GM21786 (cell line): ENCODE measurements around the gene IL1RAPL1.
A peak's percentile ranks its signal among the peaks of the same experiment; 100 is the strongest.

Source experiments
- ATAC-seq: cut with Tn5 transposase; IDR thresholded peaks from one replicate; pipeline ENCODE4 v1.9.1; 2021; ENCODE audit not compliant: unreplicated experiment

The IL1RAPL1 gene

DNA sequence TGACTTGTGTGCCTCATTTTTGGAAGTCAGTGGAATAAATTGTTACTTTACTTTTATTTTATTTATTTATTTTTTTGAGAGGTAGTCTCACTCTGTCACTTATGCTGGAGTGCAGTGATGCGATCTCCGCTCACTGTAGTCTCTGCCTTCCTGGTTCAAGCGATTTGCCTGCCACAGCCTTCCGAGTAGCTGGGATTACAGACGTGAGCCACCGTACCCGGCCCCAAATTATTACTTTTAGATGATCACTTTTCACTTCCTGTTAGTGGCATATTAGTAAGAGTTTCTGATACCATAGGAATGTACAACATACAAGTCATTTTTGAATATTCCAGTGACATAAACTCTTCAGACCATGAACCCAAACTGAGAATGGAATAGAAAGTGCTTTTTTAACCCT is 1017.1 kb downstream of the IL1RAPL1 start:
- ATAC-seq = no peak

DNA sequence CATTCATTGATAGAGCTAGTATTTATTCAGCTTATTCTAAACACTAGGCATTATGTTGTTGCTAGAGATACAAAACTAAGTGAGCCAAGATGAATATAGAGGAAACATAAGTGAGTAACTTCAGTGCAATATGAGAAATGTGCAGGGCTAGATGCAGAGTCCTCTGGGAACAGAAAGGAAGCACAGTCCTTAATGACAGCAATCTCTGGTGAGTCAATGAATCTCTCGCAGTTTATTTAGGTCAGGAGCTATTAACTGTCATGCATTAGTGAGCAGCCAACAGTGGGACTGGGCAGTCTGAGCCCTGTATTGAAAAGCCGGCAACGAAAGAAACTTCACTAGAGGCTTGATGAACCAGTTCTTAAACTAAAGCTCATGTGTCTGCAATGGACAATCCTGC is 1030.0 kb downstream of the IL1RAPL1 start:
- no peak for ATAC-seq

DNA sequence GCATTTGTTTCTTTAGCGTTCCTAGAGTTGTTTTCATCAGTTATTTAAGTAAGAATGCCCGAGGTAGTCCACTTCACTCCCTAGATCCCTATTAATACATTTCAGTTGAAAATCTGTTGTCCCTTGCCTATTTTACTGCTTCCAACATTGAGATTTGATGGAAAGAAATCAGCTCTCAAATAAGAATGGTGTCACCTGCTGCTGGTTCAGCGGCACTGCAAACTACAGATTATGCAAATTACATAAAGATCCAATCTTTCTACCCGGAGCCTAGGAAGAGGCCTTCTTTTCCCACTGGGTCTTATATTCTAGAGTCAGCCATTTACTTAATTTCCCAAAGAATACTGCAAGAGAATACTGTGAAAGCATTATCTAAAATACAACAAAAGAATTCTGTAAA is 1030.5 kb downstream of the IL1RAPL1 start:
- ATAC-seq = no peak

DNA sequence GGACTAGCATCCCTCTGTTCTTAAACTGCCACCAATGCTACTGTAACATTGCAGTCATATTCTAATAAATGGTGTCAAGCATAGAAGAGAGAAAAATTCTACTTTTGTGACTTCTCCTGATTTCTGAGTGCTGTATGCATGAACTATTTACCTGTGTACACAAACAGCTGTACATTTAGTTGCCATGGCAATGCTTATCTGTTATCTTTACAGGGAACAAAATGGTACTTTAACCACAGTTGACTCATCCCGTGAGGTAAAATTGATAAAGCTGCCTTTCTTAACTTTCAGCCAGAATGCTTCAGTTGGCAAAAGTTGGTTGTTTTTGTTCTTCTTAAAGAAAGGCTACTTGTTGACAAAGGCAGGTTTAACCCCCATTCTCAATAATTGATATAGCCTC is 1040.6 kb downstream of the IL1RAPL1 start:
- no peak for ATAC-seq

DNA sequence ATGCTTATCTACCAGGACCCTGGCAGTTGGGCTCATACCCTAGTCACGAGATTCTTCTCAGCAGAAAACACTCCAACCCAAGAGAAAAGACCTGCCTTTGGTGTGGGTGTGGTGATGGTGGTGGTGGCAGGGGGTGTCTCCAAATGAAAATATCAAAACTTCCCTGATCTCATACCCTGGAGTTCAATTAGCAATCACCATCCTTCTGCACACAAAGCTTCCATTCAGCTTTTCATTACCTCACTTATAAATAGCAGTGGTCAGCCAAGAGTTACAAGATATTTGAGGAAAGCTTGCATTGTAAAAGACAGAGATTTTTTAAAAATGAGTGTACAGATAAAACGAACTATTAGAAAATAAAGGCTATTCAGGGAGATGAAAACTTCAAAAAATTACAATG is 1047.3 kb downstream of the IL1RAPL1 start:
- no peak for ATAC-seq

DNA sequence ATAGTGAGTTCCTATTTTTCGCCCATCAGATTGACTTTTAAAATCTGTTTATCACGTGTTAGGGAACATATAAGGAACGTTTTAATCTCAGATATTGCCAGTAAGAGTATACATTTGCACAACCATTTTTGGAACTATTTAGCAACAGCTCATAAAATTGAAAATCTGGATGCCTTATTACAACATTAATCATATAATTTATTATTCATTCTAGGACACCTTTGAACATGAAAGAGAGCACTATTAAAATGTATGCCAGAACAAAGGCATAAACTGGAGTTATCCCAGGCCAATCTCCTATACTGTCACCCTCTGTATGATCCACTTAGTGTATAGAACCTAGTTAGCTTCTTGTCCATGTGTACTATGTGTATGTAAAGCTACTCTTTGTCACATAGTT is 1049.1 kb downstream of the IL1RAPL1 start:
- ATAC-seq = no peak

DNA sequence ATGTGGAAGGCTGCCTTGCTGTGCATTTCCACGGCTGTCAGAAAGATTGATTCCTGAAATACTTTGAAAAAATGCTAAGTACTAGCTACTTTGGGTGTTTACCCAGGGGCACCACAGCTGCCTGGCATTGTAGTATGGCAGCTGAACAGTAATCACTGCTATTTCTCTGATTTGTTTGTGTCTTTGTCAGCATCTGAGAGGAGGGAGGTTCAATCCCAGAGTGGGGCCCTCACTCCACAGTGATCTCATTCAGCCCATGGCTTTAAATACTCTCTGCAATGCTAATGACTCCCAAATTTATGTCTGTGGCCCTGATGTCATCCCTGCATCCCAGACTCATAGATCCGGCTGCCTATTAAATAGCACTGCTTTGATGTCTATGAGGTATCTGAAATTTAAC is 1052.9 kb downstream of the IL1RAPL1 start:
- no peak for ATAC-seq

DNA sequence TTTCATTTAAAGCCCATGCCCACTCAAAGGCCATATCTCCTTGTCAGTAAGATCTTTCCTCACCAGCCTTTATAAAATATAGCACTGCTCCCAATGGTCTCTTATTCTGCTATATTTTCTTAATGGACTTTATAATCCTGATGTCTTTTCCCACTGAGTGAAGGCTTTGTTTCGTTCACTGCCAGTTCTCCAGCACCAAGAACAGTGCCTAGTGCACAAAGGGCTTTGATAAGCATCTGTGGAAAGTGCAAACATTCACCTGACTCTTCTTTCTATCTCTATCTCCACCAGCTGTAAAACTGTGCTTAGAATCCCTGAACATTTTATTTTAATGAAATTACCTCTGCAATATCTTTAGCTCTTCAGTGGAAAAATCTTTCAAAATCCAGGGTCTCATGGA is 1054.2 kb downstream of the IL1RAPL1 start:
- ATAC-seq = no peak

DNA sequence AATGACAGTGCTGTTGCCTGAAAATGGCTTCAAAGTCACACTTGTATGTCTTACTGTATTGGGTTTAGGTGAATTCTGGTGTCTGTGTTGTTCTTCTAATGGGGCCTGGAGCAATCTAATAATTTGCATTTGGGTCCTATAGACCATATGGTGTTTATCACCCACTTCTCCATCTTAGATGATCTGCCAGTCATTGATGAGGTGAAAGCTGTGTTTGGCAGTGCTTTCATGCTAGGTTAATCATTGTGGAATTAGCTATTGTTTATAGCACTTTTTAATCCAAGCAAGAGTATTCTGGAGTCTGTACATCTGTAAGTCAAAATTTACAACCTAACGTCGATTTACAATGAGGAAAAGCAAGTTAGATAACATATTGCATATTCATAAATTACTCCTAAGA is 1055.9 kb downstream of the IL1RAPL1 start:
- no peak for ATAC-seq

DNA sequence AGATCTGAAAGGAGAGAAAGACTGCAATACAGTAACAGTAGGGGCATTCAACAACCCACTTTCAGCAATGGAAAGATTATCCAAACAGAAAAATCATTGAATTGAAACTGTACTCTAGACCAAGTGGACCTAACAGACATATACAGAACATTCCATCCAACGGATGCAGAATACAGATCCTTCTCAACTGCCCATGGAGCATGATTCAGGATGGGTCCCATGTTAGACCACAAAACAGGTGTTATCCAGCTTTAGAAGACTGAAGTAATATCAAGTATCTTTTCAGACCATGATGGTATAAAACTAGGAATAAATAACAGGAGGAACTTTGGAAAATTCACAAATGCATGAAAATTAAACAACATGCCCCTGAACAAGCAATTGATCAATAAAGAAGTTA is 1060.9 kb downstream of the IL1RAPL1 start:
- ATAC-seq = no peak

DNA sequence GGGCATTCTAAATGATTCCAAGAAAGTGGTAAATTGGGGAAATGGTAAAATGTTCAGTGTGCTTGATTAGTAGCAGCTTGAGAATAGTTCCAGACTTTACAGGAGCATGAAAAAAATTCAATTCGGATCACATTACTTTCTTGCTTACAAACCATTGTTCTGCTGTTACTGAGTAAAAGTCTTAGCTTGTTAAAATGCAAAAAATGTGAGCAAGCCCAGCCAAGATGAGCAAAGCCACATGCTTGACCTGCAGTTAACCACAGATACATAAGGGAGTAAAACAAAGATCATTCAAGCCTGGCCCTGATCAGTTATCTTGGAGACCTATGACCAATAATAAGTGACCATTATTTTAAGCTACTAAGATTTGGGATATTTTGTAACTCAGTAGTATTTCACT is 1065.2 kb downstream of the IL1RAPL1 start:
- ATAC-seq = no peak

DNA sequence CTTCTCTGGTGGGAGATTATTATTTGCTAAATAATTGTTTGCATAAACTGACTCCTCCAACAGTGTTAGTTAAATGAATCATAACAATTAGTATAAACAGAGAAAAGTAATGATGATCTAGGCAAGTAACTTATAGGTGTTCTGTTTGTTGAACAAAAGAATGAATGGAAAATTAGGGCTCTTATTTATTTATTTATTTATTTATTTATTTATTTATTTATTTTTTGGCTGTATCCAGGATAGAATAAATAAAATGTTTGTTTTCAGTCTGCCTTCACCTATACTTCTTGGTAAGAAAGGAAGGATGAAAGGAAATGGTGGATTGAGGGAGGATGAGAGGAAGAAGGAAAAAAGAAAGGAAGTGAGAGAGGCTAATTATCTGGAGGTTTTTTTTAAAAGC is 1066.5 kb downstream of the IL1RAPL1 start:
- no peak for ATAC-seq

DNA sequence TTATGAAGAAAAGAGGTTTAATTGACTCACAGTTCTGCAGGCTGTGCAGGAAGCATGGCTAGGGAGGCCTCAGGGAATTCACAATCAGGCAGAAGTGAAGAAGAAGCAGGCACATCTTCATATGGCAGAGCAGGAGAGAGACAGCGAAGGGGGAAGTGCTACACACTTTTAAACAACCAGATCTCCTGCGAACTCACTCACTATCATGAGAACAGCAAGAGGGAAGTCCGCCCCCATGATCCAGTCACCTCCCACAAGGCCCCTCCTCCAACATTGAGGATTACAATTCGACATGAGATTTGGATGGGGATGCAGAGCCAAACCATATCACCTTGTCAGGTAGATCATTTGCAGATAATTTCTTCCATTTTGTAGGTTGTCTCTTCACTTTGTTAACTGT is 1072.7 kb downstream of the IL1RAPL1 start:
- ATAC-seq = no peak

DNA sequence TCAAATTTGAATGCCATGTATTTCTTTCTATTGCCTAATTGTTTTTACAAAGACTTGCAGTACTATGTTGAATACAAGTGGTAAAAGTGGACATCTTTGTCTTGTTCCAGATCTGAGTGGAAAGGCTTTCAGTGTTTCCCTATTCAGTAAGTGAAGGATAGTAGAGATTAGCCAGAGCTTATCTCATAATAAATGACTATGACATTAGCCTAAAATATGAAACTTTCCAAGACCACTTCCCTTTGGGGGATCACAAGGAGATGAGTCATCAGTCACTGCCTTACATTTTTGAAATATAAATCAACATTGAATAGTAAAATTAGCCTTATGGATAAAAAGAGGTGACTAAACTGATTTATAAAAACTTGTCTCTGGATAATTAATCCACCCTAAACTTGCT is 1074.0 kb downstream of the IL1RAPL1 start:
- ATAC-seq = no peak

DNA sequence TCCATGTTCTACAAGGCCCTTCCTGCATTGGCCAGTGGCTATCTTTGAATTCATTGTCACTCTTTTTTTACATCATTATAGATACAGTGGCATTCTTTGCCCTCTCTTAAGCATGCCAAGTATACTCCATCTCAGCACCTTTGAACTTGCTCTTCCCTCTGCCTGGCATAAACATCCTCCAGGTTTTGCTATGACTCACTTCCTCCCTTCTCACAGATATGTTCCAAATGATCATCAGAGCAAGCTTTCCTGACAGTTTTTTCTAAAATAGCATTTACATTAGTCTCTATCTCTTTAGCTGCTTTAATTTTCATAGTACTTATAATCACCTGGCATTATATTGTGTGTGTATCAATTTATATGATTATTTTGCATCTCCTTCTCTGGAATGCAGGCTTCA is 1074.9 kb downstream of the IL1RAPL1 start:
- ATAC-seq = no peak

DNA sequence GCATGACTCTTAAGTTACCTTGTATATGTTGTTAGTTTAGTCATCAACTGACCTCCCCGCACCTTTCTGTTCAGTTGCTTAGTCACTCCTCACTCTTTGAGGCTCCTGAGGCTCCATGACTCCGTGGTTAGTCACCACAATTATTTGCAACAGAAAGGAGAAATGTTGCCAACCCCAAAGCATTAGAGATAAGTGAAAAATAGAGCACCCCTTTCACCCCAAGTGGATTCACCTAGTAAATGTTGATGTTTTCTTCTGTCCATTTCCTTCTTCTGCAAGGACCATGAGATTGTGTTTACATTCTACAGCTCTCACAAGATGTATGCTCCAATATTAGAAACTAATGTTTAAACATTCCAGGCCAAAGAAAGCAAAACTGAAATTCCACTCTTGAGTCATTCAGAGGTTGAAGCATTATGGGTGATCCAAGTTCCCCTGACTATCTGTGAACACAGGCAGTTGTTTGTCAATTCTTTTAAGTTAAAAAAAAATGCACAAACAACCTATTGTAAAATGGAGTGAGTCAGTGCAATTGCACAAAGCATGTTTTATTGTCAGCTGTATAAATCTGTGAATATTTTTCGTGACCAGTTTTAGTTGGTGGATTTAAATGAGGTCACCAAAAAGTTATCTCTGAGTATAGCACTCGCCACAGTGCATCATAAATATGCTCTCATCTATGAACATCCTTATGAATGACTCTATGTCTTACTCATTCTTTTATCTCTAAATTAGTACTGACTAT is 1075.7 kb downstream of the IL1RAPL1 start:
- peak; percentile 68 for ATAC-seq

DNA sequence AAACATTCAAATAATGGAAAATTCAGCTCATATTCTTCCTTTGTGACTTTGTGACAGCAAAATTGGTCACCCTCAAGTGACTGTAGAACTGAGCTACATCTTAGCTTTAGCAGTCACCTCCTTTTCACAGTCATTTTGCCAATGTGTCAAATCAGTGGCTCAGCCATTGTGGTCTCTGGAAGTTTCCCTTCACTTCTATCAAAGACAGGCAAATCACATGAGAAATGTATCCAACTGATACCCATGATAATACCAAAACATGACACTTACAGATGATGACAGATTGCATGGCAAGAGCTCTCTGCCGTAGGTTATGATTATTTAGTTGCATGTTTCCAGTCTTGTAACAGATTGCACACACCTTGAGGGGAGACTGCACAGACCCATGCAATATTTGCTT is 1078.3 kb downstream of the IL1RAPL1 start:
- no peak for ATAC-seq

DNA sequence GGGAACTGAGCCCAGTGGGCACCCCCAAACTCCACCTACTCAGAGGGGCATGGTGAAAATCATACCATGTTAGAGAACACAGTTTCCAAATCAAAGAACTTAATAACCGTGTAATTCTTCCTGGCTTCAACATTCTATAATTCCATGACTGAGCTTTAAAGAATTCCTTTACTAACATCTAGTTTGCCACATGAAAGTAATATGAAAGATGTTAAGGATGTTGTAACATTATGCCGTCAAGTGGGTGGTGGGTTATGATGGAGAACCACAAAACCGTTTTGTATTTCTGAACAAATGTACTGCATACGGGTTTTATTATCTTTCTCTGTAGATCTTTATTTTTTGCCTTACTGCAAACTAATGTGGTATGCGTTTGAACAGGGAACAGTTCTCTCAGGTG is 1079.1 kb downstream of the IL1RAPL1 start:
- no peak for ATAC-seq

DNA sequence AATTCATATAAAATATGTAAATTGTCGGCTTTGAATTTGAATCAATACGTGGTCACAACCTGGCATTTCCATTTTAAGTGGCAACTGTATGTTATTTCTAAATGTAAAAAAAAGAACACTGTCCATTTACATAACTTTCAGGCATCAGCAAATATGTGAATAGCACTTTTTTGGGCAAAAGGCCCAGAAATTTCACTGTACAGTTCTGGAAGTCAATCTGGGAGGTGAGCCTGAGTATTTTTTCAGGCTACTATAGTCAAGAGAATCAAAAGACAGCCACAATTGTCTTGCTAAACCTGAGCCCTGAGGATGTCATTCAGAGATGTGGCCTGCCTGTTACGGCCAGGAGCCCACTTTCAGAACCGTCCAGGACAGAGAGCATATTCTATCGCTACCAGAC is 1084.2 kb downstream of the IL1RAPL1 start:
- no peak for ATAC-seq

DNA sequence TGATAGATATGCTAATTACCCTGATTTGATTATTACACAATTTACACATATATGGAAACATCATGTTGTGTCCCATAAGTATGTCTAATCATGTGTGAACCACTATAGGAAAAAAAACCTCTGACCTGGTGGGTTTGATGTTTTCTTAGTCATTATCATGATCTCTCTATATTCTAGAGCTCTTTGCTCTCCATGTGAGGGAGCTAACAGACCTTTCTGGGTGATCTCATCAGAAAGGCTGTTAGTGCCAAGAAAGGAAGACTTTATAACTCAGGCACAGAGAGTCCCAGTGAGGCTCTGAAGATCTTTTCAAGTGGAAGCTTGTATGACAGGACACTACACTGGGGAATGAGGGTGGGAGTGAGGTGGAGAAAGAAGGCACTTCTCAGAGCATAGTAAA is 1100.4 kb downstream of the IL1RAPL1 start:
- no peak for ATAC-seq

DNA sequence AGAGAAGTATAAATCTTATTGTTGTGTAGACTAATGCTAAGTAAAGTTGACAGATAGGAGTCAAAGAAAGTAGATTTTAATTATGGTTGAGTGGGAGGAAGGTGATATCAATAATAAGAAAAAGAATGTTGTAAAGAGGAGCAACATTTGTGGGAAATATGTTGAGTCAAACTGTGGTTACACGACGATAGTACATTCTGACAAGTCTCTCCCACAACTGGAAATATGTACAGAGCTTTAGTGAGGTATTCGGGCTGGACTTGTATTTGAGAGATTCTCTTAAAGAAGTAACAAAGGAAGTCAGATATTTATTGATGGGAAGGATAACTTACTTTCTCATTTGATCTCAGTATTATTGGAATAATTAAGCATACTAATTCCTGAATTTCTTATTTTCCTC is 1102.8 kb downstream of the IL1RAPL1 start:
- ATAC-seq = no peak

DNA sequence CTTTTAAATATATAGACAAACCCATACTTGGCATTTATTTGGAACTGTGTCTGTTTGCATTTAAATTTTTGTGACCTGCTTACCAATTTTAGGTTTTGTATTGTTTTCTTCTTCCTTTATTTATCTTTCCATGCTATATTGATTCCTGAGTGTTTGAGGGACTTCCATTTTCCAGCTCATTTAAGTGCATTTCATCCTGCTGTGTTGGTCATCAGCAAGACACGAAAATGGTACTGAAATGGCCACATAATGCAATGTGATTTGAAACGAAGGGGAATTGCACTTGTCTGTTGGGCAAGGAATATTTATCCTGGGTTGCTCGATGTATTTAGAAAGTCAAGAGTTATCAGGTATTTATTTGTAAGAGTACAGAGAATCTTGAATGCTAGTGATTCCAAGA is 1103.8 kb downstream of the IL1RAPL1 start:
- ATAC-seq = no peak

DNA sequence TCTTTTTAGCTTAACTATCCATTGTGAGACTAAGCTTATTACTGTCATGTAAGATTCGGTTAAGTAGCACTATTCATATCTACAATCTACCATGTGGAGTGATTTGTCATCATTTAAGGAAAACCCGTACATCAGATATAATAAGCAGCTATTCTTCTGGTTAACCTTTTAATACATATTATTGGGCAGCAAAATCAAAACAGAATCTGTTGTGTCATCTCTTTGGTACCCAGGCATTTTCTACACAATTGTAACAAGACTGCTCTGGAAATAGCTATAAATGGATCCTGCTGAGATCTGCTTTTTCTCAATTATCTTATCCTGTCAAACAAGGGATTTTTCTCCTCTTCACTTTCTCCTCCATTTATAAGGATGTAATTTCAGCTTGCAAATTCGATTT is 1106.7 kb downstream of the IL1RAPL1 start:
- ATAC-seq = no peak
